Right lobe of liver (tissue), 4 donors: Measurements from ENCODE around the gene SSR3.

ENCODE experiments used
- CTCF ChIP-seq, 4 donors: fragments of 200-600 bp in 3 of 4; fragments of 450-650 bp in 1 of 4; IDR thresholded peaks; one replicate each; pipeline versions ENCODE4 v1.5.1 to v1.8.0; 2016 to 2022; ENCODE audit warnings: antibody characterized with exemption in 4 of 4, mild to moderate bottlenecking in 2 of 4
- POLR2A ChIP-seq: fragments of 450-650 bp; IDR thresholded peaks from one replicate; pipeline ENCODE4 v1.6.1; 2017; ENCODE audit warnings: antibody characterized with exemption, mild to moderate bottlenecking
- donor health status: DM: no; HTN: no; CAD: no.
- donor health status: DM: no; HTN: no; CAD: no.
- donor health status: DM: no; HTN: yes; CAD: no.

- TF ChIP-seq POLR2A, result no peak
- TF ChIP-seq CTCF (IDR thresholded peaks at IDR 0.05), result no peak
Measured at GRCh38 chr3:156575641-156576040, 20.7 kb upstream of the SSR3 start.
